Hepatocyte (in vitro differentiated cells): ENCODE data around the gene QPRT.
A peak's percentile ranks its signal among the peaks of the same experiment; 100 is the strongest.

Source experiments
- CTCF ChIP-seq: fragments of 200-600 bp; sonication (generic); IDR thresholded peaks from 2 replicates; pipeline ENCODE4 v1.5.1; 2016; ENCODE audit warnings: antibody characterized with exemption, mild to moderate bottlenecking; ENCODE audit not compliant: poor library complexity
- EZH2 ChIP-seq: fragments of 200-600 bp; sonication (generic); IDR thresholded peaks from 2 replicates; pipeline ENCODE4 v1.6.1; 2016; ENCODE audit warnings: antibody characterized with exemption, mild to moderate bottlenecking, borderline replicate concordance

- TF ChIP-seq CTCF (peak; percentile 86), EZH2 (no peak)
Measured at GRCh38 chr16:29700253-29700987, 21.4 kb downstream of the QPRT start.
